SU-DHL-6 (cell line): ENCODE measurements around the gene FAM98B.

Experiments
- EZH2phosphoT487 ChIP-seq: fragments of 200-600 bp; sonication (generic), shearing (Covaris generic); conservative IDR thresholded peaks from 2 replicates; pipeline ENCODE4 v1.6.1; 2018; ENCODE audit warnings: mild to moderate bottlenecking, antibody characterized with exemption, low read length, moderate library complexity, mixed read lengths
- TF ChIP-seq, protein P1 (sequence below): fragments of 200-600 bp; sonication (generic); IDR thresholded peaks from one replicate; pipeline ENCODE4 v1.5.1; 2017; ENCODE audit warnings: antibody characterized with exemption, mild to moderate bottlenecking, low read length, moderate library complexity; ENCODE audit not compliant: insufficient read depth, poor library complexity, severe bottlenecking

DNA sequence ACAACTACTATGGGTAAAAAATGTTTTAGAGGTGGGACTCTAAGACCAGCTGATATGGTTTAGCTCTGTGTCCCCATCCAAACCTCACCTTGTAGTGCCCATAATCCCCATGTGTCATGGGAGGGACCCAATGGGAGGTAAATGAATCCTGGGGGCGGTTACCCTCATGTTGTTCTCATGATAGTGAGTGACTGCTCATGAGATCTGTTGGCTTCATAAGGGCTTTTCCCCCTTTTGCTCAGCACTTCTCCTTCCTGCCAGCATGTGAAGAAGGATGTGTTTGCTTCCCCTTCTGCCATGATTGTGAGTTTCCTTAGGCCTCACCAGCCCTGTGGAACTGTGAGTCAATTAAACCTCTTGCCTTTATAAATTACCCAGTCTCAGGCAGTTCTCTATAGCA lies 45.7 kb downstream of the FAM98B start:
- TF ChIP-seq, protein P1, sequence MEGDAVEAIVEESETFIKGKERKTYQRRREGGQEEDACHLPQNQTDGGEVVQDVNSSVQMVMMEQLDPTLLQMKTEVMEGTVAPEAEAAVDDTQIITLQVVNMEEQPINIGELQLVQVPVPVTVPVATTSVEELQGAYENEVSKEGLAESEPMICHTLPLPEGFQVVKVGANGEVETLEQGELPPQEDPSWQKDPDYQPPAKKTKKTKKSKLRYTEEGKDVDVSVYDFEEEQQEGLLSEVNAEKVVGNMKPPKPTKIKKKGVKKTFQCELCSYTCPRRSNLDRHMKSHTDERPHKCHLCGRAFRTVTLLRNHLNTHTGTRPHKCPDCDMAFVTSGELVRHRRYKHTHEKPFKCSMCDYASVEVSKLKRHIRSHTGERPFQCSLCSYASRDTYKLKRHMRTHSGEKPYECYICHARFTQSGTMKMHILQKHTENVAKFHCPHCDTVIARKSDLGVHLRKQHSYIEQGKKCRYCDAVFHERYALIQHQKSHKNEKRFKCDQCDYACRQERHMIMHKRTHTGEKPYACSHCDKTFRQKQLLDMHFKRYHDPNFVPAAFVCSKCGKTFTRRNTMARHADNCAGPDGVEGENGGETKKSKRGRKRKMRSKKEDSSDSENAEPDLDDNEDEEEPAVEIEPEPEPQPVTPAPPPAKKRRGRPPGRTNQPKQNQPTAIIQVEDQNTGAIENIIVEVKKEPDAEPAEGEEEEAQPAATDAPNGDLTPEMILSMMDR: no peak
- no peak for TF ChIP-seq EZH2phosphoT487
